NCI-H2107 treated with DMSO at 0.1 percent for 48 hours (cell line): ENCODE results near the gene TSR3.

Experiments used
- DNase-seq: peaks from one replicate; lab custom pipeline; 2025; ENCODE audit not compliant: unreplicated experiment; lab: John Stamatoyannopoulos, UW

The TSR3 gene

GRCh38 chr16:1355591-1355990 is 3.9 kb upstream of the TSR3 start:
- no peak for DNase-seq

GRCh38 chr16:1354815-1355540 is 3.3 kb upstream of the TSR3 start:
- DNase-seq: no peak

- no peak for DNase-seq
Observed at GRCh38 chr16:1351215-1351581, 480 bp downstream of the TSR3 start.

- DNase-seq: no peak
Observed at GRCh38 chr16:1350691-1351090, 987 bp downstream of the TSR3 start.

GRCh38 chr16:1349951-1350350 is 1.7 kb downstream of the TSR3 start:
- DNase-seq: no peak

GRCh38 chr16:1349351-1349750 is 2.3 kb downstream of the TSR3 start:
- no peak for DNase-seq

- no peak for DNase-seq
Observed at GRCh38 chr16:1348926-1349325, 2.8 kb downstream of the TSR3 start.

- DNase-seq: no peak
Observed at GRCh38 chr16:1348441-1348840, 3.2 kb downstream of the TSR3 start.

GRCh38 chr16:1347962-1348361 is 3.7 kb downstream of the TSR3 start:
- no peak for DNase-seq

- DNase-seq: no peak
Observed at GRCh38 chr16:1347286-1347855, 4.3 kb downstream of the TSR3 start.

- no peak for DNase-seq
Observed at GRCh38 chr16:1346422-1347285, 5.0 kb downstream of the TSR3 start.

GRCh38 chr16:1345651-1346421 is 5.8 kb downstream of the TSR3 start:
- DNase-seq: no peak

- no peak for DNase-seq
Observed at GRCh38 chr16:1345087-1345486, 6.6 kb downstream of the TSR3 start.

GRCh38 chr16:1344499-1344898 is 7.2 kb downstream of the TSR3 start:
- no peak for DNase-seq

GRCh38 chr16:1343428-1344242 is 8.0 kb downstream of the TSR3 start:
- DNase-seq: no peak

- DNase-seq: peak; percentile 99
Observed at GRCh38 chr16:1342526-1343427, 8.9 kb downstream of the TSR3 start.

- no peak for DNase-seq
Observed at GRCh38 chr16:1341495-1342420, 9.9 kb downstream of the TSR3 start.

GRCh38 chr16:1340730-1341494 is 10.8 kb downstream of the TSR3 start:
- DNase-seq: no peak
